ENCODE measurements around the gene WDR91.

The WDR91 gene

GRCh38 chr7:135211179-135211945 is at the start of gene WDR91:
Gene WDR91 (minus strand): TSS chr7:135211526. CDS start chr7:135211502, 24 bp downstream.
- peak; percentile 82 for DNase-seq (ENCODE audit: extremely low read depth, low read depth)
- TF ChIP-seq, protein P1, sequence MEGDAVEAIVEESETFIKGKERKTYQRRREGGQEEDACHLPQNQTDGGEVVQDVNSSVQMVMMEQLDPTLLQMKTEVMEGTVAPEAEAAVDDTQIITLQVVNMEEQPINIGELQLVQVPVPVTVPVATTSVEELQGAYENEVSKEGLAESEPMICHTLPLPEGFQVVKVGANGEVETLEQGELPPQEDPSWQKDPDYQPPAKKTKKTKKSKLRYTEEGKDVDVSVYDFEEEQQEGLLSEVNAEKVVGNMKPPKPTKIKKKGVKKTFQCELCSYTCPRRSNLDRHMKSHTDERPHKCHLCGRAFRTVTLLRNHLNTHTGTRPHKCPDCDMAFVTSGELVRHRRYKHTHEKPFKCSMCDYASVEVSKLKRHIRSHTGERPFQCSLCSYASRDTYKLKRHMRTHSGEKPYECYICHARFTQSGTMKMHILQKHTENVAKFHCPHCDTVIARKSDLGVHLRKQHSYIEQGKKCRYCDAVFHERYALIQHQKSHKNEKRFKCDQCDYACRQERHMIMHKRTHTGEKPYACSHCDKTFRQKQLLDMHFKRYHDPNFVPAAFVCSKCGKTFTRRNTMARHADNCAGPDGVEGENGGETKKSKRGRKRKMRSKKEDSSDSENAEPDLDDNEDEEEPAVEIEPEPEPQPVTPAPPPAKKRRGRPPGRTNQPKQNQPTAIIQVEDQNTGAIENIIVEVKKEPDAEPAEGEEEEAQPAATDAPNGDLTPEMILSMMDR (IDR thresholded peaks at IDR 0.05; ENCODE audit: low read depth, low read length), result peak; percentile 0

DNA sequence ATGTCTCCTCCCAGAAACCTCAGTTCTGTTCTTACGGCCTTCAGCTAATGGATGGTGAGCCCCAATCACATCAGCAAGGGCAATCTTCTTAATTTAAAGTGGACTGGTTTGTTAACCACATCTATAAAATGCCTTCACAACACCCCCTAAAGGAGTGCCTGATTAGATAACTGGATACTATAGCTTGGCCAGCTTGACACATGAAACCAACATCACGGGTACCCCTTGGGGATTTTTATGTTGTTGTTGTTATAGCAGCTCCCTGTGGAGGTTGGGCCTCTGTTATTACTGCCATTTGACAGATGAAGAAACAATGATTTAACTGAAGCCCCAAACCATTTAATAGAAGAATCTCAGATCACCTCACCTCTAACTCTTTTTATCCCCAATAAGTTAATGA is 49.1 kb upstream of the WDR91 start:
- DNase-seq (ENCODE audit: extremely low read depth, low read depth), result no peak
- TF ChIP-seq, protein P1 (IDR thresholded peaks at IDR 0.05; ENCODE audit: low read depth, low read length), result no peak

GRCh38 chr7:135259702-135260101 is 48.4 kb upstream of the WDR91 start:
- TF ChIP-seq, protein P1 (IDR thresholded peaks at IDR 0.05; ENCODE audit: low read depth, low read length), result no peak

DNA sequence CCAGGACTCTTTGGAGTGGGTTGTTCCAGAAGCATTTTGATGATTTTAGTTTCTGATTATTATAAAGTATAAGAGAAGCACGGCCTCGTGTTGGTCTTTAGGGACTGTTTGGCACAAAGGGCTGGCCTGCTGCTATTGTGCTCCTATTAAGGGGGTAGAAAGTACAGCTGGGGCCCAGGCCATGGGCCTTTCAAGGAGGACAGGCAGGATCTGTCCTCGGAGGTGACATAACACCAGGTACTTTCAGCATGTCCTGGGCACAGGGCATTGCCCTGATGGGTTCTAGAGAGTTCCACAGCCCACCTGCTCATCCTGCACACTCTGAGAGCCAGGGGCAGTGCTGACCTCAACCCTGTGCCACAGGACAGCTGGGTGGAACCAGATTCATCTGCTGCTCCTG is 47.3 kb upstream of the WDR91 start:
- DNase-seq (ENCODE audit: extremely low read depth, low read depth), result no peak
- TF ChIP-seq, protein P1 (IDR thresholded peaks at IDR 0.05; ENCODE audit: low read depth, low read length), result no peak

More at GRCh38 chr7:135259702-135260101, 48.4 kb upstream of the WDR91 start:
- no peak for DNase-seq (ENCODE audit: extremely low read depth, low read depth)

- TF ChIP-seq, protein P1 (IDR thresholded peaks at IDR 0.05; ENCODE audit: low read depth, low read length), result no peak
- no peak for DNase-seq (ENCODE audit: extremely low read depth, low read depth)
Measured at GRCh38 chr7:135257790-135258189, 46.5 kb upstream of the WDR91 start.

DNA sequence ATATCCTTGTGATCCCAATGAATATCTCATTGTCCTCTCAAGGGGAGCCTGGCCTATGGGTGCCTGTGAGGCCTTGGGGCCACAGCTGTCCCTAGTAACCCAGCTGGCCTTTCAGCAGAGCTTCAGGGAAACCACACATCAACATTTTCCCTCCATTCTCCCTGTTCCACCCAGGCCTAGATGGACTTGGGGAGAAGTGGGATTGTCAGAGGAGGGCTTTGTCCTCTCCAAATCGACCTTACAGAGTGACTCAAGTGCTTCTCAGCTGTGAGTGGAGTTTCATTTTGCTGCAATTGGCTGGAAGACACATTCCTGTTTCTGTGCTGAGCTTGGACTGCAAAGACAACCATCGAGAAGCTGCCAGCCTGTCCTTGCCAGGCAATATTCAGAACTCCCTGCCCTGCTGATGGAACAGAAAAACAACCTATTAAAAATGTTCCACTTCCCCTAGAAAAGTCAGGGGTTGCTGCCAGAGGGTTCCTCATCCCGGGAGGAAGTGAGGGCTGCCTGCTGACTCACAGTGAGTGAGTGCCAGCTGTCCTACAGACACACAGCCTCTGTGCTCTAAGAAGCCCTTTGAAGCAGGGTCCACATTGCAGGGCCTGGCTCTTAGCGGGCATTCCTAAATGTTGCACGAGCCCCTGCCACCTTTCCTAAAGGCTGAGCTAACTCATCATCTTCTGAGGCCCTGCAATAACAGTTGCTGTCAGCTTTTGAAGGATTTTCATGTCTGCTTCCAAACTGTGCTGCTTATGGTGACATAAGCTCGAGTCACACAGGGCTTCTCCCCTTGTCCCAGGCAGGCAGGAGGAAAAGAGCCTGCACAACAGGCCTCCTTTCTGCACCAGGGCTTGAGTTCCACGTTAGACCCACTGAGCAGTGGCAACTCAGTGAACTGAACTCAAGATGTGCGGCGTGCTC is 42.8 kb upstream of the WDR91 start:
- DNase-seq (ENCODE audit: extremely low read depth, low read depth), result peak; percentile 10
- TF ChIP-seq, protein P1 (IDR thresholded peaks at IDR 0.05; ENCODE audit: low read depth, low read length), result no peak
